ENCODE results near the gene RHBDF2. TPM values are rescaled to one million over a fixed set of nuclear protein-coding genes. Genes with fewer than 3 reads are reported as not detected.
"Not testable (repeated sequence)": the region's sequence is repeated elsewhere in the genome, so short reads cannot be mapped to it uniquely, and the experiment has no call there.

RHBDF2 gene
- total RNA-seq, 1 donor from 2014 or later = 36.8 TPM

GRCh38 chr17:76538281-76538931 lies 37.2 kb upstream of the RHBDF2 start:
- no peak for ATAC-seq

- ATAC-seq = peak; percentile 10
Measured at GRCh38 chr17:76537578-76538280, 36.5 kb upstream of the RHBDF2 start, which contains the start of gene CYGB. CYGB (minus strand) TSS chr17:76537709; CDS start chr17:76537542, 167 bp downstream.

GRCh38 chr17:76537288-76537577 lies 36.0 kb upstream of the RHBDF2 start:
- ATAC-seq = no peak

- ATAC-seq = no peak
Measured at GRCh38 chr17:76536511-76537287, 35.5 kb upstream of the RHBDF2 start.

GRCh38 chr17:76535788-76536510 lies 34.7 kb upstream of the RHBDF2 start:
- ATAC-seq = no peak

- ATAC-seq = no peak
Measured at GRCh38 chr17:76534831-76535732, 33.9 kb upstream of the RHBDF2 start.

GRCh38 chr17:76533640-76534359 lies 32.6 kb upstream of the RHBDF2 start:
- not testable (repeated sequence) for ATAC-seq

- ATAC-seq = no peak
Measured at GRCh38 chr17:76532072-76532651, 30.9 kb upstream of the RHBDF2 start.

- ATAC-seq = no peak
Measured at GRCh38 chr17:76531486-76532038, 30.3 kb upstream of the RHBDF2 start.

- ATAC-seq = peak; percentile 1
Measured at GRCh38 chr17:76530811-76531485, 29.7 kb upstream of the RHBDF2 start.

GRCh38 chr17:76530095-76530723 lies 29.0 kb upstream of the RHBDF2 start:
- peak; percentile 45 for ATAC-seq

- peak; percentile 43 for ATAC-seq
Measured at GRCh38 chr17:76529224-76530094, 28.2 kb upstream of the RHBDF2 start.

- ATAC-seq = no peak
Measured at GRCh38 chr17:76528528-76529223, 27.5 kb upstream of the RHBDF2 start.

GRCh38 chr17:76528156-76528527 lies 26.9 kb upstream of the RHBDF2 start:
- peak; percentile 11 for ATAC-seq

- ATAC-seq = peak; percentile 52
Measured at GRCh38 chr17:76527430-76528111, 26.3 kb upstream of the RHBDF2 start.

GRCh38 chr17:76527016-76527415 lies 25.8 kb upstream of the RHBDF2 start:
- ATAC-seq = not testable (repeated sequence)

- not testable (repeated sequence) for ATAC-seq
Measured at GRCh38 chr17:76525513-76525833, 24.2 kb upstream of the RHBDF2 start.

All from esophagus mucosa (tissue), 1 donor.